K562 (cell line): ENCODE results near the gene TSPYL2. TPM values are rescaled to one million over a fixed set of nuclear protein-coding genes. Genes with fewer than 3 reads are reported as not detected.
A peak's percentile ranks its signal among the peaks of the same experiment; 100 is the strongest.

Experiments used
- ATAC-seq: fragments of 200-7000 bp; cut with Tn5 transposase; 3 replicates; pipeline ENCODE4 v1.9.1; 2020; ENCODE audit warnings: moderate library complexity
- BruUV-seq: library from RNA; stranded (reverse); fragments of 400-500 nt; replicated peaks from 2 replicates; lab custom pipeline; 2021; lab: Mats Ljungman, UMichigan
- CTCF ChIA-PET: fragments of 300-600 bp; formaldehyde crosslinking; extraction: SDS; loops from one replicate; lab custom pipeline; 2021; ENCODE audit warnings: low intra/inter-chr PET ratio; lab: Yijun Ruan, JAX
- POLR2A ChIA-PET: fragments of 300-600, 350-650 bp; sonication (Branson Sonifier 250); formaldehyde crosslinking; extraction: SDS; loops from one replicate; lab custom pipeline; 2021; ENCODE audit warnings: antibody characterized with exemption, inconsistent platforms; lab: Yijun Ruan, JAX
- DNase-seq, 4 experiments: peaks; one replicate each; pipeline versions ENCODE4 v3.0.0 to v3.0.0-alpha.2; 2011 to 2018; ENCODE audit warnings: low spot score in 3 of 4, mixed read lengths in 3 of 4; ENCODE audit errors: extremely low read depth in 1 of 4
- FAIRE-seq: peaks from 2 replicates; lab custom pipeline; 2011; peaks lifted over from hg19 to GRCh38; lab: Jason Lieb, UNC
- H2AFZ ChIP-seq: 2 replicates; pipeline ENCODE4 v1.6.0; 2011; ENCODE audit warnings: low read depth, low read length, control low read depth, inconsistent platforms
- H3K27ac ChIP-seq: fragments of 200-600 bp; 3 replicates; pipeline ENCODE4 v1.8.0; 2011; ENCODE audit warnings: low read depth, mild to moderate bottlenecking, control low read depth, inconsistent platforms, low read length, moderate library complexity, mixed read lengths; ENCODE audit errors: extremely low read depth
- H3K27me3 ChIP-seq, 2 experiments: fragments of 300-600 bp in 1 of 2; 2 replicates in 1 of 2; 3 replicates in 1 of 2; pipeline versions ENCODE4 v1.6.0 to v1.8.0; 2011; ENCODE audit warnings: inconsistent platforms in 2 of 2, low read length in 2 of 2, mild to moderate bottlenecking in 1 of 2, mixed read lengths in 1 of 2, moderate library complexity in 1 of 2; ENCODE audit not compliant: control insufficient read depth in 2 of 2, insufficient read depth in 2 of 2
- H3K36me3 ChIP-seq: fragments of 300-600 bp; 3 replicates; pipeline ENCODE4 v1.8.0; 2011; ENCODE audit warnings: mild to moderate bottlenecking, low read length, inconsistent platforms; ENCODE audit not compliant: control insufficient read depth, insufficient read depth
- H3K4me1 ChIP-seq, 2 experiments: fragments of 200-600 bp in 1 of 2; replicated peaks in 1 of 2; 2 replicates in 1 of 2; 3 replicates in 1 of 2; pipeline versions ENCODE4 v1.5.1 to v1.8.0; 2011; ENCODE audit warnings: inconsistent platforms in 2 of 2, low read length in 2 of 2, mild to moderate bottlenecking in 1 of 2, mixed read lengths in 1 of 2, moderate library complexity in 1 of 2; ENCODE audit not compliant: control insufficient read depth in 2 of 2, insufficient read depth in 2 of 2
- H3K4me2 ChIP-seq: 2 replicates; pipeline ENCODE4 v1.6.1; 2011; ENCODE audit warnings: low read length, control low read depth, inconsistent platforms, mixed read lengths; ENCODE audit not compliant: insufficient read depth
- H3K4me3 ChIP-seq: fragments of 200-600 bp; sonication (generic), shearing (Covaris generic); 2 replicates; pipeline ENCODE4 v1.5.1; 2016; ENCODE audit warnings: control low read depth, inconsistent platforms
- H3K79me2 ChIP-seq: fragments of 200-600 bp; 3 replicates; pipeline ENCODE4 v1.8.0; 2011; ENCODE audit warnings: low read length, inconsistent platforms; ENCODE audit not compliant: control insufficient read depth, insufficient read depth
- H3K9ac ChIP-seq, 2 experiments: 2 replicates each; pipeline versions ENCODE4 v1.6.0 to v1.6.1; 2011; ENCODE audit warnings: low read depth in 2 of 2, low read length in 2 of 2, control low read depth in 1 of 2, inconsistent platforms in 1 of 2, mild to moderate bottlenecking in 1 of 2, mixed read lengths in 1 of 2; ENCODE audit not compliant: insufficient read depth in 1 of 2
- H3K9me1 ChIP-seq: one replicate; pipeline ENCODE4 v1.6.0; 2011; ENCODE audit warnings: inconsistent platforms, mild to moderate bottlenecking, low read length, moderate library complexity; ENCODE audit not compliant: control insufficient read depth, insufficient read depth
- H3K9me3 ChIP-seq: replicated peaks from 2 replicates; pipeline ENCODE4 v1.5.1; 2011; ENCODE audit warnings: low read depth, low read length, inconsistent platforms; ENCODE audit not compliant: control insufficient read depth, insufficient read depth
- H4K20me1 ChIP-seq: replicated peaks from 2 replicates; pipeline ENCODE4 v1.6.1; 2011; ENCODE audit warnings: low read length, inconsistent platforms, mixed read lengths; ENCODE audit not compliant: control insufficient read depth, insufficient read depth
- ATF7 ChIP-seq: fragments of 450-650 bp; IDR thresholded peaks from 2 replicates; pipeline ENCODE4 v1.7.1; 2014; ENCODE audit warnings: mild to moderate bottlenecking, moderate library complexity
- CBX8 ChIP-seq: fragments of 200-600 bp; sonication (generic); IDR thresholded peaks from 2 replicates; pipeline ENCODE4 v1.6.1; 2012; ENCODE audit warnings: borderline replicate concordance, mixed run types, low read depth, mild to moderate bottlenecking, moderate library complexity, mixed read lengths, low read length, control low read depth, inconsistent platforms; ENCODE audit not compliant: poor library complexity, severe bottlenecking; ENCODE audit errors: extremely low read depth
- CXXC5 ChIP-seq: fragments of 250-450 bp; sonication (Bioruptor Pico); IDR thresholded peaks from 2 replicates; pipeline ENCODE4 v1.8.0; 2022; ENCODE audit warnings: inconsistent platforms, mild to moderate bottlenecking, moderate library complexity
- E2F5 ChIP-seq: sonication (generic); formaldehyde crosslinking; IDR thresholded peaks from 2 replicates; pipeline ENCODE4 v1.8.0; 2022; ENCODE audit warnings: mild to moderate bottlenecking, missing genetic modification reagents
- HOXB6 ChIP-seq: fragments of 250-450 bp; sonication (Bioruptor Pico); IDR thresholded peaks from 2 replicates; pipeline ENCODE4 v1.5.1; 2022; ENCODE audit warnings: mild to moderate bottlenecking, borderline replicate concordance
- NFXL1 ChIP-seq: fragments of 450-650 bp; formaldehyde crosslinking; IDR thresholded peaks from 2 replicates; pipeline ENCODE4 v1.4.0; 2021; ENCODE audit warnings: mild to moderate bottlenecking
- RFX5 ChIP-seq: IDR thresholded peaks from 2 replicates; pipeline ENCODE4 v1.6.1; 2011; ENCODE audit warnings: low read depth, mild to moderate bottlenecking, improper control_type of control experiment, low read length
- SAFB2 ChIP-seq: fragments of 200-400 bp; formaldehyde crosslinking; IDR thresholded peaks from 2 replicates; pipeline ENCODE4 v1.6.1; 2018; ENCODE audit warnings: borderline replicate concordance, low read length, low read depth, moderate library complexity; ENCODE audit not compliant: severe bottlenecking
- TFAM ChIP-seq: fragments of 250-450 bp; sonication (Bioruptor Pico); conservative IDR thresholded peaks from 2 replicates; pipeline ENCODE4 v1.5.0; 2021; ENCODE audit warnings: mild to moderate bottlenecking, moderate library complexity
- ZBTB33 ChIP-seq: sonication (generic); formaldehyde crosslinking; IDR thresholded peaks from 2 replicates; pipeline ENCODE4 v1.8.1; 2023; ENCODE audit warnings: mild to moderate bottlenecking, missing genetic modification reagents
- ZBTB34 ChIP-seq: fragments of 250-450 bp; sonication (Bioruptor Pico); IDR thresholded peaks from 2 replicates; pipeline ENCODE4 v1.8.0; 2021; ENCODE audit warnings: mild to moderate bottlenecking, moderate library complexity
- ZNF217 ChIP-seq: sonication (generic); formaldehyde crosslinking; IDR thresholded peaks from 2 replicates; pipeline ENCODE4 v1.8.0; 2022; ENCODE audit warnings: mild to moderate bottlenecking, missing genetic modification reagents
- ZNF224 ChIP-seq: sonication (generic); formaldehyde crosslinking; IDR thresholded peaks from 2 replicates; pipeline ENCODE4 v1.8.0; 2022; ENCODE audit warnings: mild to moderate bottlenecking, missing genetic modification reagents
- ZNF551 ChIP-seq: fragments of 250-450 bp; sonication (Bioruptor Pico); IDR thresholded peaks from 2 replicates; pipeline ENCODE4 v1.5.0; 2021; ENCODE audit warnings: mild to moderate bottlenecking, moderate library complexity
- WGBS: fragments of 100-300 bp; shearing (Covaris generic); methylation state at CpG from one replicate; pipeline ENCODE4 v1.1.6; 2016; ENCODE audit warnings: low coverage, mixed read lengths; ENCODE audit not compliant: insufficient coverage; ENCODE audit errors: missing lambda C conversion rate; 5-methylcytosine and 5-hydroxymethylcytosine counted together
- in situ Hi-C: fragments of 300-500 bp; cut with MboI; formaldehyde crosslinking; loops from 4 replicates; pipeline ENCODE4 v1.15.0; 2018; ENCODE audit warnings: inconsistent platforms, mixed read lengths
- intact Hi-C: fragments of 100-400 bp; cut with micrococcal nuclease; formaldehyde crosslinking; loops from 2 replicates; pipeline ENCODE4 v1.14.2; 2022
- polyA plus RNA-seq, 8 experiments: library from polyadenylated mRNA; depleted of rRNA in 4 of 8; stranded (reverse) in 5 of 8; unstranded in 3 of 8; fragments of >200 nt; fragmentation: Nextera tagmentation in 2 of 8; fragmentation: Illumina TruSeq in 1 of 8; extraction: Ambion mirVana in 2 of 8; extraction: Trizol in 1 of 8; gene quantifications; 2 replicates each; pipeline versions ENCODE4 v1.2.1 to v1.2.3, GENCODE V29; 2011 to 2014; ENCODE audit warnings: inconsistent platforms in 1 of 8, missing spikeins in 1 of 8
- total RNA-seq, 7 experiments: library from RNA; depleted of rRNA in 6 of 7; stranded (reverse); fragments of >200 nt in 6 of 7; fragmentation: Illumina TruSeq in 2 of 7; extraction: Trizol in 2 of 7; gene quantifications; 2 replicates each; pipeline versions ENCODE4 v1.2.1 to v1.2.3, GENCODE V29; 2011 to 2021; ENCODE audit warnings: low replicate concordance in 1 of 7

The TSPYL2 gene
- total and polyA plus RNA-seq, 9 of the 15 experiments (the other 6 are each of a cell fraction or from before 2014, with no cell fraction given) = 0.41 to 20.0 (median 10.8) TPM

GRCh38 chrX:53073115-53073586, 9.0 kb upstream of the TSPYL2 start:
- FAIRE-seq (no peak), ATAC-seq (peak; percentile 11; the same call in 2 of the 3 replicates), DNase-seq (no peak)
- Histone ChIP-seq H3K4me2 (no peak overlapping the region), H3K9ac (peak overlapping the region in 1 of 2 experiments; percentile 43; a peak in 1 of 4 replicates), H3K4me1 (peaks cover 0 to 18% of the 10 kb centered on the region in 2 experiments; a peak in 3 of 5 replicates), H3K9me1 (no peaks in the 10 kb centered on the region), H2AFZ (peak overlapping the region; percentile 93), H3K4me3 (no peak overlapping the region), H3K36me3 (no peaks in the 10 kb centered on the region), H4K20me1 (no peaks in the 10 kb centered on the region), H3K79me2 (no peaks in the 10 kb centered on the region), H3K9me3 (no peaks in the 10 kb centered on the region), H3K27ac (no peak overlapping the region), H3K27me3 (no peaks in the 10 kb centered on the region)
- WGBS = 13% methylated on average over 4 of the region's 6 CpGs
- POLR2A ChIA-PET = no interaction called here
- in situ Hi-C loops = no loop called here
- no TSS peak for BruUV-seq
- CTCF ChIA-PET = no interaction called here
- TF ChIP-seq HOXB6 = no peak
- TF ChIP-seq ZNF551 (CRISPR knock-in tag) = no peak
- no peak for TF ChIP-seq CXXC5 (CRISPR knock-in tag)
- TF ChIP-seq NFXL1 (CRISPR knock-in tag) = no peak
- TF ChIP-seq ZNF224 (CRISPR knock-in tag) = no peak
- no peak for TF ChIP-seq TFAM (CRISPR knock-in tag)
- TF ChIP-seq ZBTB34 = no peak
- TF ChIP-seq ZNF217 (CRISPR knock-in tag) = no peak
- no peak for TF ChIP-seq CBX8
- TF ChIP-seq E2F5 (CRISPR knock-in tag) = no peak
- no peak for TF ChIP-seq ZBTB33 (CRISPR knock-in tag)
- no peak for TF ChIP-seq RFX5
- TF ChIP-seq ATF7 = no peak
- no peak for TF ChIP-seq SAFB2
- TF ChIP-seq, all 486 proteins: peak for 0
- intact Hi-C loops = loop anchor here (10.0 kb wide), 1 partner anchor 152 kb away; the partner anchor contains the start of gene KDM5C
